Measurements from ENCODE around the gene TXNRD1.

The TXNRD1 gene

GRCh38 chr12:104295954-104296353, 80.4 kb downstream of the TXNRD1 start:
- Histone ChIP-seq H3K4me3 (no peak overlapping the region), H3K4me1 (peaks cover 79% of the 10 kb centered on the region), H3K27ac (no peak overlapping the region), H3K4me2 (peak overlapping the region; percentile 56; the same call in 1 of the 2 replicates), H3K9ac (no peak overlapping the region), H3K27me3 (no peaks in the 10 kb centered on the region), H3K9me3 (no peaks in the 10 kb centered on the region), H3K36me3 (peaks cover 95% of the 10 kb centered on the region), H4K20me1 (peaks cover 100% of the 10 kb centered on the region)
- no peak for TF ChIP-seq Cebpa-rat (IDR thresholded peaks at IDR 0.05)

- peaks cover 100% of the 10 kb centered on the region for H4K20me1 ChIP-seq
- H3K27me3 ChIP-seq, result no peaks in the 10 kb centered on the region
- H3K4me3 ChIP-seq, result no peak overlapping the region
- H3K4me2 ChIP-seq, result no peak overlapping the region
- H3K4me1 ChIP-seq, result peaks cover 79% of the 10 kb centered on the region
- H3K27ac ChIP-seq, result no peak overlapping the region
- TF ChIP-seq Cebpa-rat (IDR thresholded peaks at IDR 0.05), result no peak
- H3K36me3 ChIP-seq, result peaks cover 93% of the 10 kb centered on the region
- H3K9me3 ChIP-seq, result no peaks in the 10 kb centered on the region
- no peak overlapping the region for H3K9ac ChIP-seq
Observed at GRCh38 chr12:104296718-104297117, 81.1 kb downstream of the TXNRD1 start.

DNA sequence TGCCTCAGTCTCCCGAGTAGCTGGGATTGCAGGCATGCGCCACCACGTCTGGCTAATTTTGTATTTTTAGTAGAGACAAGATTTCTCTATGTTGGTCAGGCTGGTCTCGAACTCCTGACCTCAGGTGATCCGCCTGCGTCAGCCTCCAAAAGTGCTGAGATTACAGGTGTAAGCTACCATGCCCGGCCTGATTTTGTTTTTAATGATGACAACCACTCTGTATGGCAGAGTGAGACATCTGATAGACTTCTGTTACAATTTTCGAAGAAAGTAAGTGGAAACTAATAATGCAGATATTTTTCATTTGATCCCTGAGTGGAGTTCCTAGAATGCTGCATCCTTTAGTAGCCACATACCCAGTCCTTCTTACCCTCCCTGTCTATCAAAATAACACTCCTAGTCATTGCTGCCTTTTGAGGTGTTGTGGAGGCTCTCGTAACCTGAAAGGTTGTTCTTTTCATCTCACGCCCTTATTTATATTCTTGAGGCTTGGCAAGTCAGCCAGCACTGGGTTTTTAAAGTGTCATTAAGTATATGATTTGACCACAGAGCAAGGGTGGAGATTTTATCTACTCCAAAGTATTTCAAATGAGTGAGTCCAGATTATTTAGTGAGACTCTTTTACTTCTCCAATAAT, 82.0 kb downstream of the TXNRD1 start:
- Histone ChIP-seq H3K27ac (no peak overlapping the region), H3K36me3 (peaks cover 93% of the 10 kb centered on the region), H3K4me3 (no peak overlapping the region), H3K4me1 (peaks cover 79% of the 10 kb centered on the region), H3K27me3 (no peaks in the 10 kb centered on the region), H4K20me1 (peaks cover 100% of the 10 kb centered on the region), H3K9ac (no peak overlapping the region), H3K4me2 (no peak overlapping the region), H3K9me3 (no peaks in the 10 kb centered on the region)
- TF ChIP-seq Cebpa-rat (IDR thresholded peaks at IDR 0.05), result no peak

DNA sequence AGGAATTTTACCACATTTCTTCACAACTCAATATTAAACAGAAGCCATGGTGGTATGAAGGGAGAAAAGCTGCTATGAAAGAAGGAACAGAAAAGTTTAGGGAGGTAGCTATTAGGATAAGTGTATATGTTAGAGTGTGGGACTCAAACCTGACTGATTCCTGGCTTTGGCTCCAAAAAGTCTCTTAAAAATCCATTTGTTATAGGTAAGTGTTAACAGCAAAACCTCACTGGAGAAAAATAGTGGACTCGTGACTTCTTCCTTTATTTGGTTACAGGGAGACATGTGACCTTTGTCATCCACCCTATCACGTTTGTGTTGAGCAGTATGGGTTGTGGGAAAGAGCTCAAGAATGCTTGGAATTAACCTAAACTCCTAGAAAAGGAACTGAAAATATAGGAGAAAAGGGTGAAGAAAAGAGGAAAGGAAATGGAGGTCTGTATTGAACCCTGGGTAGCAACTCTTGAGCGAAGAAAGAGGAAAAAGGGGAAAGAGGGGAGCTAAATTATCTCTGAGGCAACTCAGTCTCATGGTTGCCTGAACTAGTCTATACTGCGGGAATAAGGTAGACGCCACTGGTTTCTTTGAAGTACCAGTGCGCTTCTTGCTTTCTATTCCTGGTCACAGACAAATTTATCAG, 84.4 kb downstream of the TXNRD1 start:
- no peak overlapping the region for H3K4me3 ChIP-seq
- peaks cover 100% of the 10 kb centered on the region for H4K20me1 ChIP-seq
- TF ChIP-seq Cebpa-rat (IDR thresholded peaks at IDR 0.05), result no peak
- H3K27me3 ChIP-seq, result no peaks in the 10 kb centered on the region
- no peak overlapping the region for H3K27ac ChIP-seq
- H3K9me3 ChIP-seq, result no peaks in the 10 kb centered on the region
- no peak overlapping the region for H3K9ac ChIP-seq
- H3K4me2 ChIP-seq, result peak overlapping the region; percentile 50
- H3K36me3 ChIP-seq, result peaks cover 91% of the 10 kb centered on the region
- H3K4me1 ChIP-seq, result peaks cover 87% of the 10 kb centered on the region

DNA sequence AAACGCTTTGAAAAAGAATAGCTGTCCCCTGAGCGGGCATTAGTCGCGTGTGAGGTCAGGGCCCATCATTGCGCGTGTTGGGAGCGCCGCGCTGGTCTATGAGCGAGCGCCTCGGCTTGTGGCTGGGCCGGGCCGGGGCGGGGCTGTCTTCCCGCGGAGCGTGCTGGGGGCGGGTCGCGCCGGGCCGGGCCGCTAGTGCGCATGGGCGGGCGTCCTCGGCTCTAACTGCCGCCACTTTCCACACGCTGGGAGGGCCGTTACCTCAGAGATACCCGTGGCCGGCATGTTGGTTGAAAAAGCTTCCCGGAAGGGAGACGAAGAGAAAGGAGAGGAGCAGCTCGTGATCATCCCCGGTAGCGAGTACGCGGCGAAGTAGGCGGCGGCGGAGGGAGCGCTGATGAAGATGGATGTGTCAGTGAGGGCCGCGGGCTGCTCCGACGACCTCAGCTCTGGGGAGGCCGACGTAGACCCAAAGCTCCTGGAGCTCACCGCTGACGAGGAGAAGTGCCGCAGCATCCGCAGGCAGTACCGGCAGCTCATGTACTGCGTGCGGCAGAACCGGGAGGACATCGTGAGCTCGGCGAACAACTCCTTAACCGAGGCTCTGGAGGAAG, 88.1 kb downstream of the TXNRD1 start, which contains the start of gene EID3:
Gene EID3 (plus strand): TSS at position 202 of the 614 bp plus-strand sequence. CDS start 196 bp downstream, at position 398.
- H3K36me3 ChIP-seq, result peaks cover 91% of the 10 kb centered on the region
- H3K27me3 ChIP-seq, result no peaks in the 10 kb centered on the region
- peaks cover 82% of the 10 kb centered on the region for H3K4me1 ChIP-seq
- no peak for TF ChIP-seq Cebpa-rat (IDR thresholded peaks at IDR 0.05)
- H3K4me2 ChIP-seq, result peak within 1 kb of the TSS; percentile 73
- peaks cover 100% of the 10 kb centered on the region for H4K20me1 ChIP-seq
- peak within 1 kb of the TSS; percentile 62 for H3K4me3 ChIP-seq
- no peaks in the 10 kb centered on the region for H3K9me3 ChIP-seq
- peak within 1 kb of the TSS; percentile 51 for H3K27ac ChIP-seq
- H3K9ac ChIP-seq, result peak within 1 kb of the TSS; percentile 71

DNA sequence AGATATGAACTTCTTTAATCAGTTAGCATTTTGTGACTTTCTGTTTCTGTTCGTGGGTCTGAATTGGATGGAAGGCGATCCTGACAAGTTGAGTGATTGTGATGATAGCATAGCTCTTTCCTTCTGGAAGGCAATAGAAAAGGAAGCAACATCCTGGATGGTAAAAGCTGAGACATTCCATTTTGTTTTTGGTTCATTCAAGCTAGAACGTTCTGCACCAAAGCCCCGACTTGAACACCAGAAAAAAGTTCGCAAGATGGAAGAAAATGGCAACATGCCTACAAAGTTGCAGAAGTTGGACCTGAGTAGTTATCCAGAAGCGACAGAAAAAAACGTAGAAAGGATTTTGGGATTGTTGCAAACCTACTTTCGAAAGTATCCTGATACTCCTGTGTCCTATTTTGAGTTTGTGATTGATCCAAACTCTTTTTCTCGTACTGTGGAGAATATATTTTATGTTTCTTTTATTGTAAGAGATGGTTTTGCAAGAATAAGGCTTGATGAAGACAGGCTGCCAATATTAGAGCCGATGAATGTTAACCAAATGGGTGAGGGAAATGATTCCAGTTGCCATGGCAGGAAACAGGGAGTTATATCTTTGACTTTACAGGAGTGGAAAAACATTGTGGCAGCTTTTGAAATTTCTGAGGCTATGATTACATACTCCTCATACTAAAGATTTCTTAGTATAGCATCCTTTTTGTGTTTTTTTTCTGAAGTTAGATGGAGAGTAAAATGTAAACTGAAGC, 88.9 kb downstream of the TXNRD1 start:
- Histone ChIP-seq H3K9me3 (no peaks in the 10 kb centered on the region), H3K36me3 (peaks cover 91% of the 10 kb centered on the region), H3K4me1 (peaks cover 74% of the 10 kb centered on the region), H3K27me3 (no peaks in the 10 kb centered on the region), H3K4me2 (peak overlapping the region; percentile 73), H4K20me1 (peaks cover 100% of the 10 kb centered on the region), H3K4me3 (peak overlapping the region; percentile 62), H3K9ac (peak overlapping the region; percentile 71), H3K27ac (peak overlapping the region; percentile 51)
- no peak for TF ChIP-seq Cebpa-rat (IDR thresholded peaks at IDR 0.05)

DNA sequence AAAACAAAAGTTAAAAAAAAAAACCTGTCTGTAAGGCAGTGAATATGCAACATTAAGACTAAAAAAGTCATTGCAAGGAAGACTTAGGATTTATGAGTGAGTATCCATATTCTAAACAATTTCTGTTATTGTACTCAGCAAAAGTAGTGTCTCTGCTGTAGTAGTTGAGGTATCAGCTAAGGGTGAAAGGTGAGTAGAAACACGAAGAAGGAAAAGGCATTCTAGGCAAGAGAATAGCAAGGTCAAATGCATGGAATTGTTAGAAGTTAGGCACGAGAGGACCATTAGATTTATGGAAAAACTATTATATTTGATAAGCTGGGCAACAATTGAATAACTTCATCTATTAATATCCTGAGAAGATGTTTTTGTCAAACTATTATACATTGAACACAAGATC, 89.8 kb downstream of the TXNRD1 start:
- Histone ChIP-seq H3K27ac (no peak overlapping the region), H3K9me3 (no peaks in the 10 kb centered on the region), H3K9ac (no peak overlapping the region), H3K4me1 (peaks cover 65% of the 10 kb centered on the region), H3K36me3 (peaks cover 91% of the 10 kb centered on the region), H3K4me2 (no peak overlapping the region), H3K4me3 (no peak overlapping the region), H4K20me1 (peaks cover 100% of the 10 kb centered on the region), H3K27me3 (no peaks in the 10 kb centered on the region)
- TF ChIP-seq Cebpa-rat (IDR thresholded peaks at IDR 0.05), result no peak

DNA sequence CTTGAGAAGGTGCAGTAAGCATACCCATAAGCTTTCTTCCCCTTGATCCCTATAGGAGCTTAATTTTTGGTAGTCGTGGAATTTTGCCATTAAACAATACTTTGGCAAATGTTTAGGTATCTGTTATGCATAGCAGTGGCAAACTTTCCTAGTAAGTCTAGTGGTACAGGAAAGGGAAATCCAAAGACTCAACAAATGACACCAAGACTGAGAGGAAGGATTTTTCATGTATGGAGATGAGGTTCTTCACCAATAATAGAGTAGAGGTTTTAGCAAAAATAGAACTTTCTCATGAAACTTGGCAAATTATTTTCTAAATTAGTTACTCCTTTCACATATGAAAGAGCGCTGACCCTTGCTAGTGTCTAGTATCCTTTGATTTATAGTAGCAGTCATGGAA, 90.8 kb downstream of the TXNRD1 start:
- Histone ChIP-seq H3K9me3 (no peaks in the 10 kb centered on the region), H3K27ac (no peak overlapping the region), H3K4me3 (no peak overlapping the region), H3K4me1 (peaks cover 55% of the 10 kb centered on the region), H3K9ac (no peak overlapping the region), H3K4me2 (no peak overlapping the region), H3K36me3 (peaks cover 89% of the 10 kb centered on the region), H4K20me1 (peaks cover 100% of the 10 kb centered on the region), H3K27me3 (no peaks in the 10 kb centered on the region)
- no peak for TF ChIP-seq Cebpa-rat (IDR thresholded peaks at IDR 0.05)

DNA sequence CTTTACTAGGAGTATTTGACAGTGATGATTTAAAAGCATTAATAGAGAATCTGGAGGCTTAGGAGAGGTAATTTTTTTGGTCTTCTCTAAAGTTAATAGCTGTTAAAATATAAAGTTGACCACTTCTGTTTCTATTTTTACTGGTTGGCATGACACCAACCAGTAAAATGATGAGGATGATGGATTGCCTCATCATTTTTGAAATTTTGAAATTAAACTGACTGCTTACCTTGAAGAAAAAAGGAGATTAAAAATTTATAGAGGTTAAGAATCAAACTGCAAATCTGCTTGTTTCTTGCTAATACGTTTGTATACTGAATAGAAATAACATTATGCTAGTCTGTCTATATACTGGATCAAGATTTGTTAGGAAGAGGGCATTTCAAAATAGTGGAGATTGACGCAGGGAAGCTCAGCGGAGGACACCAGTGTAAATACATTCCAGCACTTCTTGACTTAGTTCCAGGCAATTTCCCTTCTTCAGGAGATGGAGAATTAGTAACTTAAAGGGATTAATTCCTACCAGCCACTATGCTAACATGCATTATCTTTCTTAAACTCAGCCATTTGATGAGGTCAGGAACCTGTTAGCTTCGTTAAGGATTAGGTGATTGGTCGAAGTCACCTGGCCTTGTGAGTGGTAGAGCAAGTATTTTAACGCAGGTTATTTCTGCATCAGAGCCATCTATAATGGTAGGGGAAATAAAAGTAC, 91.5 kb downstream of the TXNRD1 start:
- Histone ChIP-seq H3K27me3 (no peaks in the 10 kb centered on the region), H3K27ac (no peak overlapping the region), H3K9me3 (no peaks in the 10 kb centered on the region), H4K20me1 (peaks cover 100% of the 10 kb centered on the region), H3K9ac (no peak overlapping the region), H3K4me3 (no peak overlapping the region), H3K4me1 (peaks cover 48% of the 10 kb centered on the region), H3K4me2 (no peak overlapping the region), H3K36me3 (peaks cover 91% of the 10 kb centered on the region)
- no peak for TF ChIP-seq Cebpa-rat (IDR thresholded peaks at IDR 0.05)
